ENCODE data around the gene L1TD1. TPM values are rescaled to one million over a fixed set of nuclear protein-coding genes. Genes with fewer than 3 reads are reported as not detected.
"Not testable (repeated sequence)": the region's sequence is repeated elsewhere in the genome, so short reads cannot be mapped to it uniquely, and the experiment has no call there.

The L1TD1 gene
- total and polyA plus RNA-seq, 3 donors from 2014 or later, result 1.5 to 9.1 (median 8.4) TPM

- no peaks in the 10 kb centered on the region for H3K27me3 ChIP-seq
- intact Hi-C loops (cut with DNase I; ENCODE audit: low total_unique reads), result no loop called here
- no peak for DNase-seq
- H3K4me3 ChIP-seq, result no peak overlapping the region
- 86 to 87% methylated on average over 6 of the region's 6 CpGs for WGBS, 2 donors
- H3K4me1 ChIP-seq, result peaks cover 4% of the 10 kb centered on the region
- H3K27ac ChIP-seq, result no peak overlapping the region
- H3K36me3 ChIP-seq (ENCODE audit: low read depth, missing control alignments), result no peaks in the 10 kb centered on the region
- TF ChIP-seq POLR2A (IDR thresholded peaks at IDR 0.05) (no peak), CTCF (IDR thresholded peaks at IDR 0.05) (no peak)
- no peaks in the 10 kb centered on the region for H3K9me3 ChIP-seq
Observed at GRCh38 chr1:62234688-62235087, 40.0 kb downstream of the L1TD1 start.

- intact Hi-C loops (cut with DNase I; ENCODE audit: low total_unique reads), result no loop called here
- H3K4me1 ChIP-seq, result peaks cover 4% of the 10 kb centered on the region
- WGBS, 2 donors, result 92 to 98% methylated on average over 2 of the region's 2 CpGs
Observed at GRCh38 chr1:62235576-62235975, 40.9 kb downstream of the L1TD1 start.

GRCh38 chr1:62237361-62237760 is 42.7 kb downstream of the L1TD1 start:
- Histone ChIP-seq H3K4me3 (no peak overlapping the region), H3K36me3 (ENCODE audit: low read depth, missing control alignments) (no peaks in the 10 kb centered on the region), H3K4me1 (peaks cover 4% of the 10 kb centered on the region), H3K27me3 (no peaks in the 10 kb centered on the region), H3K9me3 (no peaks in the 10 kb centered on the region), H3K27ac (no peak overlapping the region)
- 94 to 95% methylated on average over 4 of the region's 4 CpGs for WGBS, 2 donors
- intact Hi-C loops (cut with DNase I; ENCODE audit: low total_unique reads), result no loop called here
- DNase-seq, result no peak
- TF ChIP-seq POLR2A (IDR thresholded peaks at IDR 0.05), result no peak
- TF ChIP-seq CTCF (IDR thresholded peaks at IDR 0.05), result no peak

More at GRCh38 chr1:62235576-62235975, 40.9 kb downstream of the L1TD1 start:
- Histone ChIP-seq H3K27me3 (no peaks in the 10 kb centered on the region), H3K27ac (no peak overlapping the region), H3K36me3 (ENCODE audit: low read depth, missing control alignments) (no peaks in the 10 kb centered on the region), H3K4me3 (no peak overlapping the region), H3K9me3 (no peaks in the 10 kb centered on the region)
- TF ChIP-seq CTCF (IDR thresholded peaks at IDR 0.05) (no peak), POLR2A (IDR thresholded peaks at IDR 0.05) (no peak)
- DNase-seq, result no peak

- Histone ChIP-seq H3K27me3 (no peaks in the 10 kb centered on the region), H3K27ac (no peak overlapping the region), H3K9me3 (no peaks in the 10 kb centered on the region), H3K4me3 (no peak overlapping the region), H3K4me1 (peaks cover 4% of the 10 kb centered on the region), H3K36me3 (ENCODE audit: low read depth, missing control alignments) (no peaks in the 10 kb centered on the region)
- TF ChIP-seq CTCF (IDR thresholded peaks at IDR 0.05) (no peak), POLR2A (IDR thresholded peaks at IDR 0.05) (no peak)
- DNase-seq, result no peak
- intact Hi-C loops (cut with DNase I; ENCODE audit: low total_unique reads), result no loop called here
- 49 to 54% methylated on average over 8 of the region's 8 CpGs for WGBS, 2 donors
Observed at GRCh38 chr1:62237950-62238374, 43.3 kb downstream of the L1TD1 start.

GRCh38 chr1:62238507-62238906 is 43.9 kb downstream of the L1TD1 start:
- TF ChIP-seq CTCF (IDR thresholded peaks at IDR 0.05), result no peak
- no peak for TF ChIP-seq POLR2A (IDR thresholded peaks at IDR 0.05)
- Histone ChIP-seq H3K36me3 (ENCODE audit: low read depth, missing control alignments) (no peaks in the 10 kb centered on the region), H3K27ac (no peak overlapping the region), H3K4me3 (no peak overlapping the region), H3K4me1 (peaks cover 4% of the 10 kb centered on the region), H3K9me3 (no peaks in the 10 kb centered on the region), H3K27me3 (no peaks in the 10 kb centered on the region)
- WGBS, 2 donors, result 90 to 93% methylated on average over 9 of the region's 9 CpGs
- DNase-seq, result no peak
- intact Hi-C loops (cut with DNase I; ENCODE audit: low total_unique reads), result no loop called here

GRCh38 chr1:62239652-62240403 is 45.2 kb downstream of the L1TD1 start:
- 90 to 92% methylated on average over 3 of the region's 3 CpGs for WGBS, 2 donors

More at GRCh38 chr1:62239652-62240403, 45.2 kb downstream of the L1TD1 start:
- DNase-seq; H3K4me3 ChIP-seq; H3K27me3 ChIP-seq; intact Hi-C loops (cut with DNase I; ENCODE audit: low total_unique reads); H3K9me3 ChIP-seq; H3K4me1 ChIP-seq; H3K27ac ChIP-seq; H3K36me3 ChIP-seq (ENCODE audit: low read depth, missing control alignments): not testable (repeated sequence)

Measured in testis (tissue), 3 donors.